GM18508 (cell line): ENCODE results near the gene USP34.
"Not testable (repeated sequence)": the region's sequence is repeated elsewhere in the genome, so short reads cannot be mapped to it uniquely, and the experiment has no call there.

ENCODE experiments used
- ATAC-seq: cut with Tn5 transposase; IDR thresholded peaks from one replicate; pipeline ENCODE4 v1.9.1; 2021; ENCODE audit warnings: moderate number of reproducible peaks; ENCODE audit not compliant: insufficient read depth, unreplicated experiment

Gene USP34

GRCh38 chr2:61470965-61471904, at the start of gene USP34:
TSS of gene USP34 (minus strand) at chr2:61471087. CDS start at chr2:61470692, 395 bp downstream.
- no peak for ATAC-seq

GRCh38 chr2:61520261-61520660, 49.4 kb upstream of the USP34 start:
- no peak for ATAC-seq

GRCh38 chr2:61512768-61513398, 42.0 kb upstream of the USP34 start:
- no peak for ATAC-seq

GRCh38 chr2:61510674-61511671, 40.1 kb upstream of the USP34 start:
- ATAC-seq = no peak

- ATAC-seq = no peak
These were observed 34.1 kb upstream of the USP34 start for GRCh38 chr2:61504949-61505348.

- no peak for ATAC-seq
These were observed 28.2 kb upstream of the USP34 start for GRCh38 chr2:61499060-61499459.

- no peak for ATAC-seq
These were observed 22.6 kb upstream of the USP34 start for GRCh38 chr2:61493523-61493942.

- no peak for ATAC-seq
These were observed 21.6 kb upstream of the USP34 start for GRCh38 chr2:61492476-61492875.

GRCh38 chr2:61485281-61485680, 14.4 kb upstream of the USP34 start:
- no peak for ATAC-seq

- ATAC-seq = no peak
These were observed 7.2 kb upstream of the USP34 start for GRCh38 chr2:61478086-61478485.

GRCh38 chr2:61476929-61477589, 6.2 kb upstream of the USP34 start:
- ATAC-seq = not testable (repeated sequence)

GRCh38 chr2:61471905-61472805, 1.3 kb upstream of the USP34 start:
- ATAC-seq = no peak

- no peak for ATAC-seq
These were observed 550 bp downstream of the USP34 start for GRCh38 chr2:61470122-61470951.

GRCh38 chr2:61469424-61470121, 1.3 kb downstream of the USP34 start:
- no peak for ATAC-seq

GRCh38 chr2:61468231-61468630, 2.7 kb downstream of the USP34 start:
- ATAC-seq = not testable (repeated sequence)

- ATAC-seq = no peak
These were observed 5.8 kb downstream of the USP34 start for GRCh38 chr2:61465045-61465444.

- ATAC-seq = no peak
These were observed 7.0 kb downstream of the USP34 start for GRCh38 chr2:61463769-61464475.
